Measurements from ENCODE around the gene EEF2K. TPM values are rescaled to one million over a fixed set of nuclear protein-coding genes. Genes with fewer than 3 reads are reported as not detected.

Gene EEF2K
- 28.3 and 29.2 TPM in 2 replicates for total RNA-seq

GRCh38 chr16:22206013-22206841 lies at the start of gene EEF2K:
Gene EEF2K (plus strand): TSS chr16:22206278. CDS start chr16:22225730, 19,452 bp downstream.

GRCh38 chr16:22161999-22162655 lies 44.0 kb upstream of the EEF2K start, which contains the start of gene SDR42E2:
Gene SDR42E2 (plus strand): TSS chr16:22162506. CDS start chr16:22165583, 3,077 bp downstream.

DNA sequence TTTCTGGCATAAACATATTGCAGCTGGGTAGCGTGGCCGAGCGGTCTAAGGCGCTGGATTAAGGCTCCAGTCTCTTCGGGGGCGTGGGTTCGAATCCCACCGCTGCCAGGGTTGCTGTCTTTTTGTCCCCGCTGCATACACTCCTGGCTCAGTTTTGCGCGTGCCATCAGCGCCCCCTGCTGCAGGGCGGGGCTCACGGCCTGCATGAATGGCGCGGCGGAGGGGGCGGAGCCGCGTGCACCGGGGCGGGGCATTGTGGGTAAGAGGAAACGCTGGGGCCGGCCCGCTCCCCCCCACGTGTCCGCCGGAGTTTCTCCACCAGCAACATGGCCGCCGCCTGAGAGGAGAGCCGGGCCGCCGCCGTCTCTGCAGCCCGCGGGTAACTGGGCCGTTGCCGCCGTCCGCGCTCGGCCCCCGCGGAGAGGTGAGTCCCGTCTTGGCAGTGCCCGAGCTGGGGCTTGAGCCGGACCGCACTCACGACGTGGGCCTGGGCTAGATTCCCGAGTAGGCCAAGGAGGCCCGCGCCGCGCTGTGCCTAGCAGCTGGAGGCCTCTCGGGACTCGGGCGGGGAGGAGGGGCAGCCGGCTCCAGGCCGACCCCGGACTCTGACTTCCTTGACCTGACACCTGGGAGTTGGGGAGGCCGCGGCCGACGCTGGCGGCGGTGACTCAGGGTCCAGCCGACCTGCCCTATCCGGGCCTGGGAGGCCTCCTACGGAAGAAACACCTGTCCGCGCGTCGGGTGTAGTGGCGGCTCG lies 91.2 kb downstream of the EEF2K start, which contains the start of gene POLR3E:
TSS of gene POLR3E (plus strand) at position 296 of the 757 bp plus-strand sequence. CDS start 5,560 bp downstream, outside the sequence.

Other genes with a start within 250 kb of the EEF2K start
- not detected in 2 replicates for gene PDZD9, start 205.2 kb upstream of the EEF2K start, total RNA-seq
- 8.6 and 9.1 TPM in 2 replicates for gene MOSMO, start 198.2 kb upstream of the EEF2K start, total RNA-seq
- not detected in 2 replicates for gene VWA3A, start 113.7 kb upstream of the EEF2K start, total RNA-seq
- not detected in 2 replicates for gene SDR42E2, start 43.8 kb upstream of the EEF2K start, total RNA-seq
- gene POLR3E, start 91.1 kb downstream of the EEF2K start, total RNA-seq: 22.0 and 29.6 TPM in 2 replicates
- 23.9 and 47.3 TPM in 2 replicates for gene CDR2, start 168.3 kb downstream of the EEF2K start, total RNA-seq

Data from placental epithelial cell (primary cell).